IPS-15b (cell line): Measurements from ENCODE around the gene SIGLEC9.
"Not testable (repeated sequence)": the region's sequence is repeated elsewhere in the genome, so short reads cannot be mapped to it uniquely, and the experiment has no call there.

ENCODE experiments used
- H3K27me3 ChIP-seq: one replicate; pipeline ENCODE4 v1.6.1; 2013; ENCODE audit warnings: low read length; ENCODE audit not compliant: control insufficient read depth, insufficient read depth
- H3K36me3 ChIP-seq: one replicate; pipeline ENCODE4 v1.6.1; 2013; ENCODE audit warnings: low read length; ENCODE audit not compliant: control insufficient read depth, insufficient read depth
- H3K4me1 ChIP-seq: one replicate; pipeline ENCODE4 v1.6.1; 2013; ENCODE audit warnings: mild to moderate bottlenecking, low read length; ENCODE audit not compliant: control insufficient read depth, insufficient read depth
- H3K4me3 ChIP-seq: one replicate; pipeline ENCODE4 v1.5.1; 2013; ENCODE audit warnings: low read depth, low read length
- H3K9ac ChIP-seq: one replicate; pipeline ENCODE4 v1.6.1; 2013; ENCODE audit warnings: low read depth, mild to moderate bottlenecking, low read length
- H3K9me3 ChIP-seq: one replicate; pipeline ENCODE4 v1.6.1; 2013; ENCODE audit warnings: mild to moderate bottlenecking, low read length; ENCODE audit not compliant: control insufficient read depth, insufficient read depth

Gene SIGLEC9

DNA sequence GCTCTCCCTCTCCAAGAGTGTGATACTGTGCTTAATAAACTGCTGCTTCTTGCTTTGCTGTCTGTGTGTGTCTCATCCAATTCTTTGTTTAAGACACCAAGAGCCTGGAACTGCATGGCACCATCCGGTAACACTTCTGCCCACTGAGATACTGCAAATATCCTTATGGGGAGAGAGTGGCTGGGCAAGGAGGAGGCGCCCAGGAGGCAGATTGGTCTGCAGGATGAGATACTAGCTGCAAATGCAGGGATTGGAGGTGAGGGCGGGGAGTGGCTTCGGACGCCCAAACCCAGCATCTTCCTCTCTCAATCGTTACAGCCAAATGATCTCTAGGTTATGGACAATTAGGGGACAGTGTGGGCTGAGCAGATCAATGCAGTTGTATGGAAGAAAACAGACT, 15.7 kb downstream of the SIGLEC9 start:
- peaks cover 9% of the 10 kb centered on the region for H3K4me1 ChIP-seq
- no peaks in the 10 kb centered on the region for H3K27me3 ChIP-seq
- H3K9me3 ChIP-seq = no peaks in the 10 kb centered on the region
- H3K4me3 ChIP-seq = peak overlapping the region; percentile 24
- no peaks in the 10 kb centered on the region for H3K36me3 ChIP-seq
- no peak overlapping the region for H3K9ac ChIP-seq

- no peaks in the 10 kb centered on the region for H3K27me3 ChIP-seq
- no peaks in the 10 kb centered on the region for H3K36me3 ChIP-seq
- H3K9ac ChIP-seq = no peak overlapping the region
- H3K4me3 ChIP-seq = no peak overlapping the region
- peaks cover 9% of the 10 kb centered on the region for H3K4me1 ChIP-seq
- no peaks in the 10 kb centered on the region for H3K9me3 ChIP-seq
Observed at GRCh38 chr19:51141181-51141580, 16.5 kb downstream of the SIGLEC9 start.

- no peak within 1 kb of the TSS for H3K9ac ChIP-seq
- H3K36me3 ChIP-seq = no peaks in the 10 kb centered on the region
- no peak within 1 kb of the TSS for H3K4me3 ChIP-seq
- H3K27me3 ChIP-seq = no peaks in the 10 kb centered on the region
- H3K4me1 ChIP-seq = peaks cover 9% of the 10 kb centered on the region
- H3K9me3 ChIP-seq = no peaks in the 10 kb centered on the region
Observed at GRCh38 chr19:51142119-51142518, 17.4 kb downstream of the SIGLEC9 start, which contains the start of gene SIGLEC7. Gene SIGLEC7, plus strand, starts transcription at chr19:51142301. Its CDS starts 69 bp downstream, at chr19:51142370.

- H3K9me3 ChIP-seq, H3K4me3 ChIP-seq, H3K36me3 ChIP-seq, H3K9ac ChIP-seq, H3K4me1 ChIP-seq, H3K27me3 ChIP-seq: not testable (repeated sequence)
Observed at GRCh38 chr19:51142809-51143475, 18.2 kb downstream of the SIGLEC9 start.

DNA sequence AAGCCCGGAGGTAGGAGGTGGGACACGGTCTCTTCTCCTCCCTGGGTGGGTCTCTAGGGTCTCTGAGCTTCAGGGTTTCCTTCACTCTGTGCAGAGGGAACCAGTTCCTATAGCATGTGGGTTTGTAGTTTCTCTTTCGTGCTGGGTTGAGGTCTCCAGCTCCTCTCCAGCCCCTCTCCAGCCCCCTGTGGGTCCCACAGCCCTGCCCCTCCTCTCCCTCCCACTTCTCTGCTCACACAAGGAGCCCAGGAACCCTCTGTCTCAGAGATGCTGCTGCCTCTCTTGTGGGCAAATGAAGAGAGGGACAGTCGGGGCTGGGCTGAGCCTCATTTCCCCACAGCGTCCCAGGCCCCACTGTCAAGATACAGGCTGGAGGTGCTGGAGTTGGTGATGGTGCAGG, 18.8 kb downstream of the SIGLEC9 start:
- H3K27me3 ChIP-seq = no peaks in the 10 kb centered on the region
- H3K36me3 ChIP-seq = no peaks in the 10 kb centered on the region
- no peak overlapping the region for H3K9ac ChIP-seq
- no peaks in the 10 kb centered on the region for H3K9me3 ChIP-seq
- no peak overlapping the region for H3K4me3 ChIP-seq
- H3K4me1 ChIP-seq = peaks cover 9% of the 10 kb centered on the region

- H3K27me3 ChIP-seq = no peaks in the 10 kb centered on the region
- H3K36me3 ChIP-seq = no peaks in the 10 kb centered on the region
- H3K4me3 ChIP-seq = no peak overlapping the region
- no peak overlapping the region for H3K9ac ChIP-seq
- peaks cover 9% of the 10 kb centered on the region for H3K4me1 ChIP-seq
- no peaks in the 10 kb centered on the region for H3K9me3 ChIP-seq
Observed at GRCh38 chr19:51144482-51145045, 19.9 kb downstream of the SIGLEC9 start.

GRCh38 chr19:51145916-51146493, 21.3 kb downstream of the SIGLEC9 start:
- H3K36me3 ChIP-seq = no peaks in the 10 kb centered on the region
- H3K9me3 ChIP-seq = no peaks in the 10 kb centered on the region
- H3K4me1 ChIP-seq = peaks cover under 1% of the 10 kb centered on the region
- H3K9ac ChIP-seq = no peak overlapping the region
- H3K4me3 ChIP-seq = no peak overlapping the region
- H3K27me3 ChIP-seq = no peaks in the 10 kb centered on the region

DNA sequence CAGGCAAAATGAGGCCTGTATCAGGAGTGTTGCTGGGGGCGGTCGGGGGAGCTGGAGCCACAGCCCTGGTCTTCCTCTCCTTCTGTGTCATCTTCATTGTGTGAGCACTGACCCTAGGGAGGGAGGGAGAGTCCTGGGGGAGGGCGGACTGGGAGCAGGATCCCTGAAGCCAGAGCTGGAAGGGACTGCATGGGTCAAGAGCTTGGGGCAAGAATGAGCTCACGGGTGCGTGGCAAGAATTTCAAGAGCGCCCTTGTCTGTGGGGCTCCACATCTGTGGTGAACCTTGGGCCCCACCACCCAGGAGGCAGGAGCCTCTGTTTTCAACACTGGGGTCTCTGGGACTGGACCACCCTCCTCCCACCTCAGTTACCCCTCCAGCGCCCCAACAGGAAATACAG, 22.0 kb downstream of the SIGLEC9 start:
- no peak overlapping the region for H3K9ac ChIP-seq
- no peak overlapping the region for H3K4me3 ChIP-seq
- H3K9me3 ChIP-seq = no peaks in the 10 kb centered on the region
- no peaks in the 10 kb centered on the region for H3K27me3 ChIP-seq
- no peaks in the 10 kb centered on the region for H3K4me1 ChIP-seq
- no peaks in the 10 kb centered on the region for H3K36me3 ChIP-seq

DNA sequence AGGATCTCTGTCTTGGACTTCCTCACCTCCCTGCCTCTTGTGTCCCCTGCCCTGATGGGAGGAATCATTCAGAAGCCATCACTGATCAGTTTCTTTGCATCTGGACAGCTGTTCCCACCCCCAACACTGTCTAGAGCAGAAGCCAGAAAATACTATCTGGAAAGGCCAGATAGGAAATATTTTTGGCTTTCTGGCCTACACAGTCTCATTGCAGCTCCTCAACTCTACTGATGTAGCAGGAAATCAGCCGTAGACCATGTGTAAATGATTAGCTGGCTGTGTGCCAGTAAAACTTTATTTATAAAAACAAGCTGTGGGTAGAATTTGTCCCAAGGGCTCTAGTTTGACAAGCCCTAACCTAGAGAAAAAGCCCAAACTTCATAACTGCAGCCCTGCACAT, 23.0 kb downstream of the SIGLEC9 start:
- Histone ChIP-seq H3K36me3 (no peaks in the 10 kb centered on the region), H3K9ac (no peak overlapping the region), H3K27me3 (no peaks in the 10 kb centered on the region), H3K9me3 (no peaks in the 10 kb centered on the region), H3K4me1 (no peaks in the 10 kb centered on the region), H3K4me3 (no peak overlapping the region)

DNA sequence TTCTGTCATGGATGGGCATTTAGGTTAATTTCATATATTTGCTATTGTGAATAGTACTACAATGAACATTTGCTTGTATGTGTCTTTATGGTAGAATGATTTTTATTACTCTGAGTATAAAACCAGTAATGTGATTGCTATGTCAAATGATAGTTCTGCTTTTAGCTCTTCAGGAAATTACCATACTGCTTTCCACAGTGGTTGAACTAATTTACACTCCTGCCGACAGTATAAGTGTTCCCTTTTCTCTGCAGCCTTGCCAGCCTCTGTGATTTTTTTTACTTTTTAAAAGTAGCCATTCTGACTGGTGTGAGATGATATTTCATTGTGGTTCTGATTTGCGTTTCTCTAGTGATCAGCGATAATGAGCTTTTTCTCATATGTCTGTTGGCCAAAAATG, 23.9 kb downstream of the SIGLEC9 start:
- Histone ChIP-seq H3K27me3 (no peaks in the 10 kb centered on the region), H3K36me3 (no peaks in the 10 kb centered on the region), H3K9me3 (no peaks in the 10 kb centered on the region), H3K4me3 (no peak overlapping the region), H3K4me1 (no peaks in the 10 kb centered on the region), H3K9ac (no peak overlapping the region)

DNA sequence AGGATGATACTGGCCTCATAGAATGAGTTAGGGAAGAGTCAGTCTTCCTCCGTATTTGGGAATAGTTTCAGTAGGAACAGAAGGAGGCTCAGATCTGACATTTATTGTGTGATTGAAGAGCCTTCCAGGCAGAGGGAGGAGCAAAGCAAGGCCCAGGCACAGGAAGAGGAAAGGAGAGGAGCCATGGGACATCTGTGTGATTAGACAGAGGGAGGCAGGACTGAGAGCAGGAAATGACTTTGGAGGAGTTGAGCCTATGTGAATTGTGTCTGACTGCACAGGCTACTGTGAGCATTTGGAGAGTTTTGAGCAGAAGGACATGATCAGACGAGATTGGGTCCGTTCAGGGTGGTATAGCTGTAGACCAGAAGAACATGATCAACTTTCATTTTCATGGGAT, 25.9 kb downstream of the SIGLEC9 start:
- Histone ChIP-seq H3K27me3 (no peaks in the 10 kb centered on the region), H3K9ac (no peak overlapping the region), H3K4me1 (no peaks in the 10 kb centered on the region), H3K9me3 (no peaks in the 10 kb centered on the region), H3K4me3 (no peak overlapping the region), H3K36me3 (no peaks in the 10 kb centered on the region)

DNA sequence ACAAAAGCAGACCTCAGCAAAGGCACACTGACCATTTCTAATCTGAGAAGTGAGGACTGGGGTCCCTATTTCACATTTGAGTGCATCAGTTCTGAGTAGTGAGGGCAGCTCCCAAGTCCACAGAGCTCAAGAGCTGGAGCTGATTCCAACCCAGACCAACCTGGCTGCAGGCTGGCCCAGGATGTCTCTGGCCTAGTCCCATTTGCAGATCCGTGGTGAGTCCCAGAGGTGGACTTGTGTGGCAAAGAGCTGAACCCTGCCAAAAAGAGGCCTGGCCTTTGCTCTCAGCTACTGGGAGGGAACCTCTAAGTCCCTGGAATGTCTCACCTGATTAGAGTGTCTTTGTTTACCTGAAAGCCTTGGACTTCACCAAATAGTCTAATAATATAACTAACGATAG, 32.0 kb downstream of the SIGLEC9 start:
- Histone ChIP-seq H3K4me1 (peaks cover 2% of the 10 kb centered on the region), H3K36me3 (no peaks in the 10 kb centered on the region), H3K4me3 (no peak overlapping the region), H3K9ac (no peak overlapping the region), H3K27me3 (peaks cover 13% of the 10 kb centered on the region), H3K9me3 (no peaks in the 10 kb centered on the region)
